GM23338 (cell line): ENCODE measurements around the gene CTTN.

ENCODE experiments used
- CREB1 ChIP-seq: fragments of 250-450 bp; sonication (Bioruptor Pico); IDR thresholded peaks from 2 replicates; pipeline ENCODE4 v1.5.0; 2020; ENCODE audit warnings: low read depth, mild to moderate bottlenecking, moderate library complexity
- EZH2 ChIP-seq: fragments of 200-600 bp; sonication (generic); IDR thresholded peaks from one replicate; pipeline ENCODE4 v1.8.0; 2017; ENCODE audit warnings: antibody characterized with exemption, mild to moderate bottlenecking, low read depth; ENCODE audit not compliant: unreplicated experiment
- EZH2phosphoT487 ChIP-seq: fragments of 200-600 bp; sonication (generic); IDR thresholded peaks from one replicate; pipeline ENCODE4 v1.8.1; 2018; ENCODE audit warnings: antibody characterized with exemption; ENCODE audit not compliant: unreplicated experiment
- JUNB ChIP-seq: IDR thresholded peaks from one replicate; pipeline ENCODE4 v1.6.1; 2016; ENCODE audit warnings: antibody characterized with exemption; ENCODE audit not compliant: unreplicated experiment
- POLR2AphosphoS5 ChIP-seq: IDR thresholded peaks from 2 replicates; pipeline ENCODE4 v1.6.1; 2016; ENCODE audit warnings: antibody characterized with exemption, low read depth
- ZNF114 ChIP-seq: fragments of 250-450 bp; sonication (Bioruptor Pico); IDR thresholded peaks from 2 replicates; pipeline ENCODE4 v1.5.0; 2020; ENCODE audit warnings: mild to moderate bottlenecking, moderate library complexity
- ZNF331 ChIP-seq: fragments of 250-450 bp; sonication (Bioruptor Pico); IDR thresholded peaks from 2 replicates; pipeline ENCODE4 v1.5.0; 2020; ENCODE audit warnings: low read depth, mild to moderate bottlenecking, moderate library complexity
- TF ChIP-seq, protein P1 (sequence below), 2 experiments: fragments of 200-600 bp in 1 of 2; sonication (generic) in 1 of 2; conservative IDR thresholded peaks; 2 replicates each; pipeline versions ENCODE4 v1.5.1 to v1.6.1; 2016 to 2017; ENCODE audit warnings: antibody characterized with exemption in 2 of 2, low read depth in 2 of 2, mild to moderate bottlenecking in 2 of 2, moderate library complexity in 1 of 2
- TF ChIP-seq, protein P2 (sequence below): IDR thresholded peaks from one replicate; pipeline ENCODE4 v1.6.1; 2018; ENCODE audit warnings: antibody characterized with exemption; ENCODE audit not compliant: unreplicated experiment

DNA sequence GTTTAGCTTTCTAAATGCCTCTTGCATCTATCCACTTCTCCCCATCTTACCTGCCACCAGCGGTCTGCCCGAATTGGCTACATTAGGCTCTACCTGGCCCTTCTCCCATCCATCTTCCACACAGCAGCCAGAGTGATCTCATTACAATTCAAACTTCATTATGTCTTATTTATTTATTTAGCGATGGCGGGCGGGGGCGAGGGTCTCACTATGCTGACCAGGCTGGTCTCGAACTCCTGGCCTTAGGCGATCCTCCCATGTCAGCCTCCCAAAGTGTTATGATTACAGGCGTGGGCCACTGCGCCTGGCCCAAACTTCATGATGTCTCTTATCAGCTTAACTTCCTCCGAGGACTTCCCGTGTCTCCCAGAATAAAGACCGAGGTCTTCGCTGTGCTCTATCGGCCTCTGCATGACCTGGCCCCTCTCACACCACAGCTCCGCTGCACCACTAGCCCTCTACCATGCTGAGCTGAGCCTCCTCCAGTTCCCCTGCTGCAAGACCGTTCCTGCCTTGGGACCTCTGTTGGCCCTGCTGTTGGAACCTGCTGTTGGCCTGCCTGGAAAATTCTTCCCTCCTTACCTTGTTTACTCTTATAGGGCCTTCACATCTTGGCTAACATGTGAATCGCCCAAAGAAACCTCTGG lies 870 bp upstream of the CTTN start:
- no peak for TF ChIP-seq EZH2
- TF ChIP-seq JUNB = no peak
- TF ChIP-seq, protein P1, sequence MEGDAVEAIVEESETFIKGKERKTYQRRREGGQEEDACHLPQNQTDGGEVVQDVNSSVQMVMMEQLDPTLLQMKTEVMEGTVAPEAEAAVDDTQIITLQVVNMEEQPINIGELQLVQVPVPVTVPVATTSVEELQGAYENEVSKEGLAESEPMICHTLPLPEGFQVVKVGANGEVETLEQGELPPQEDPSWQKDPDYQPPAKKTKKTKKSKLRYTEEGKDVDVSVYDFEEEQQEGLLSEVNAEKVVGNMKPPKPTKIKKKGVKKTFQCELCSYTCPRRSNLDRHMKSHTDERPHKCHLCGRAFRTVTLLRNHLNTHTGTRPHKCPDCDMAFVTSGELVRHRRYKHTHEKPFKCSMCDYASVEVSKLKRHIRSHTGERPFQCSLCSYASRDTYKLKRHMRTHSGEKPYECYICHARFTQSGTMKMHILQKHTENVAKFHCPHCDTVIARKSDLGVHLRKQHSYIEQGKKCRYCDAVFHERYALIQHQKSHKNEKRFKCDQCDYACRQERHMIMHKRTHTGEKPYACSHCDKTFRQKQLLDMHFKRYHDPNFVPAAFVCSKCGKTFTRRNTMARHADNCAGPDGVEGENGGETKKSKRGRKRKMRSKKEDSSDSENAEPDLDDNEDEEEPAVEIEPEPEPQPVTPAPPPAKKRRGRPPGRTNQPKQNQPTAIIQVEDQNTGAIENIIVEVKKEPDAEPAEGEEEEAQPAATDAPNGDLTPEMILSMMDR (conservative IDR thresholded peaks at IDR 0.05; ENCODE audit: low read depth in 2 of 2) = no peak
- TF ChIP-seq, protein P2, sequence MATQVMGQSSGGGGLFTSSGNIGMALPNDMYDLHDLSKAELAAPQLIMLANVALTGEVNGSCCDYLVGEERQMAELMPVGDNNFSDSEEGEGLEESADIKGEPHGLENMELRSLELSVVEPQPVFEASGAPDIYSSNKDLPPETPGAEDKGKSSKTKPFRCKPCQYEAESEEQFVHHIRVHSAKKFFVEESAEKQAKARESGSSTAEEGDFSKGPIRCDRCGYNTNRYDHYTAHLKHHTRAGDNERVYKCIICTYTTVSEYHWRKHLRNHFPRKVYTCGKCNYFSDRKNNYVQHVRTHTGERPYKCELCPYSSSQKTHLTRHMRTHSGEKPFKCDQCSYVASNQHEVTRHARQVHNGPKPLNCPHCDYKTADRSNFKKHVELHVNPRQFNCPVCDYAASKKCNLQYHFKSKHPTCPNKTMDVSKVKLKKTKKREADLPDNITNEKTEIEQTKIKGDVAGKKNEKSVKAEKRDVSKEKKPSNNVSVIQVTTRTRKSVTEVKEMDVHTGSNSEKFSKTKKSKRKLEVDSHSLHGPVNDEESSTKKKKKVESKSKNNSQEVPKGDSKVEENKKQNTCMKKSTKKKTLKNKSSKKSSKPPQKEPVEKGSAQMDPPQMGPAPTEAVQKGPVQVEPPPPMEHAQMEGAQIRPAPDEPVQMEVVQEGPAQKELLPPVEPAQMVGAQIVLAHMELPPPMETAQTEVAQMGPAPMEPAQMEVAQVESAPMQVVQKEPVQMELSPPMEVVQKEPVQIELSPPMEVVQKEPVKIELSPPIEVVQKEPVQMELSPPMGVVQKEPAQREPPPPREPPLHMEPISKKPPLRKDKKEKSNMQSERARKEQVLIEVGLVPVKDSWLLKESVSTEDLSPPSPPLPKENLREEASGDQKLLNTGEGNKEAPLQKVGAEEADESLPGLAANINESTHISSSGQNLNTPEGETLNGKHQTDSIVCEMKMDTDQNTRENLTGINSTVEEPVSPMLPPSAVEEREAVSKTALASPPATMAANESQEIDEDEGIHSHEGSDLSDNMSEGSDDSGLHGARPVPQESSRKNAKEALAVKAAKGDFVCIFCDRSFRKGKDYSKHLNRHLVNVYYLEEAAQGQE = no peak
- TF ChIP-seq CREB1 (CRISPR knock-in tag) = no peak
- TF ChIP-seq POLR2AphosphoS5 = no peak
- TF ChIP-seq ZNF114 = no peak
- TF ChIP-seq ZNF331 (CRISPR knock-in tag) = no peak
- no peak for TF ChIP-seq EZH2phosphoT487
